CD14-positive monocyte (primary cell): ENCODE measurements around the gene IL11RA. TPM values are rescaled to one million over a fixed set of nuclear protein-coding genes. Genes with fewer than 3 reads are reported as not detected.

ENCODE experiments used
- DNase-seq, 3 donors: peaks; one replicate each; pipeline ENCODE4 v3.0.0-alpha.2; 2011 to 2022
- H2AFZ ChIP-seq: 2 replicates; pipeline ENCODE4 v1.6.0; 2012; ENCODE audit warnings: mild to moderate bottlenecking, low read depth, low read length, inconsistent platforms; ENCODE audit not compliant: insufficient read depth, poor library complexity, severe bottlenecking
- H3K27ac ChIP-seq, 2 donors: 1 replicate in 1 of 2; 2 replicates in 1 of 2; pipeline ENCODE4 v1.5.1; 2012 to 2013; ENCODE audit warnings: low read length in 2 of 2, control low read depth in 1 of 2, inconsistent platforms in 1 of 2, low read depth in 1 of 2, mild to moderate bottlenecking in 1 of 2
- H3K27me3 ChIP-seq, 2 donors: one replicate each; pipeline versions ENCODE4 v1.6.0 to v1.6.1; 2011 to 2013; ENCODE audit warnings: low read length in 2 of 2; ENCODE audit not compliant: control insufficient read depth in 2 of 2, insufficient read depth in 2 of 2
- H3K36me3 ChIP-seq, 2 donors: replicated peaks in 1 of 2; 1 replicate in 1 of 2; 2 replicates in 1 of 2; pipeline versions ENCODE4 v1.5.1 to v1.6.1; 2012 to 2013; ENCODE audit warnings: low read length in 2 of 2, control low read depth in 1 of 2, inconsistent platforms in 1 of 2, mild to moderate bottlenecking in 1 of 2; ENCODE audit not compliant: insufficient read depth in 2 of 2, control insufficient read depth in 1 of 2
- H3K4me1 ChIP-seq, 2 donors: 1 replicate in 1 of 2; 2 replicates in 1 of 2; pipeline versions ENCODE4 v1.5.1 to v1.6.1; 2012 to 2013; ENCODE audit warnings: low read length in 2 of 2, control low read depth in 1 of 2, inconsistent platforms in 1 of 2, mild to moderate bottlenecking in 1 of 2, moderate library complexity in 1 of 2; ENCODE audit not compliant: insufficient read depth in 2 of 2, control insufficient read depth in 1 of 2
- H3K4me2 ChIP-seq: replicated peaks from 2 replicates; pipeline ENCODE3; 2012; ENCODE audit warnings: low read length, moderate library complexity, mild to moderate bottlenecking; ENCODE audit not compliant: poor library complexity, severe bottlenecking; ENCODE audit errors: extremely low read depth
- H3K4me3 ChIP-seq, 3 experiments: fragments of 200-600 bp in 1 of 3; sonication (generic) in 1 of 3; replicated peaks in 1 of 3; 1 replicate in 2 of 3; 2 replicates in 1 of 3; pipeline ENCODE4 v1.5.1; 2011 to 2013; ENCODE audit warnings: low read length in 3 of 3, mild to moderate bottlenecking in 3 of 3, control low read depth in 2 of 3, low read depth in 2 of 3, inconsistent platforms in 1 of 3, moderate library complexity in 1 of 3
- H3K79me2 ChIP-seq: 2 replicates; pipeline ENCODE4 v1.6.0; 2012; ENCODE audit warnings: mild to moderate bottlenecking, control low read depth, inconsistent platforms, low read length, moderate library complexity; ENCODE audit not compliant: insufficient read depth
- H3K9ac ChIP-seq: 2 replicates; pipeline ENCODE4 v1.6.0; 2017; ENCODE audit warnings: low read length, mild to moderate bottlenecking; ENCODE audit not compliant: insufficient read depth, poor library complexity, severe bottlenecking
- H3K9me3 ChIP-seq, 2 donors: replicated peaks in 1 of 2; 1 replicate in 1 of 2; 2 replicates in 1 of 2; pipeline versions ENCODE4 v1.5.1 to v1.6.1; 2012 to 2013; ENCODE audit warnings: low read length in 2 of 2, control low read depth in 1 of 2; ENCODE audit not compliant: control insufficient read depth in 1 of 2, insufficient read depth in 1 of 2
- H4K20me1 ChIP-seq: 2 replicates; pipeline ENCODE4 v1.6.0; 2012; ENCODE audit warnings: mild to moderate bottlenecking, low read length, control low read depth, moderate library complexity; ENCODE audit not compliant: insufficient read depth
- H3K27ac Mint-ChIP-seq, 7 donors: one replicate each; pipeline ENCODE4 v1.8.0; 2020; ENCODE audit warnings: mild to moderate bottlenecking in 7 of 7, mixed read lengths in 7 of 7, moderate library complexity in 6 of 7, inconsistent platforms in 2 of 7
- H3K27me3 Mint-ChIP-seq, 3 donors: one replicate each; pipeline ENCODE4 v1.8.0; 2021 to 2022; ENCODE audit warnings: low read depth in 3 of 3, mild to moderate bottlenecking in 3 of 3, mixed read lengths in 3 of 3, moderate library complexity in 3 of 3, inconsistent platforms in 1 of 3
- H3K36me3 Mint-ChIP-seq, 2 donors: one replicate each; pipeline ENCODE4 v1.8.0; 2020; ENCODE audit warnings: mixed read lengths in 2 of 2, inconsistent platforms in 1 of 2, mild to moderate bottlenecking in 1 of 2
- H3K4me1 Mint-ChIP-seq: one replicate; pipeline ENCODE4 v1.8.0; 2020; ENCODE audit warnings: mild to moderate bottlenecking, mixed read lengths
- H3K4me3 Mint-ChIP-seq, 2 donors: one replicate each; pipeline ENCODE4 v1.8.0; 2020; ENCODE audit warnings: mild to moderate bottlenecking in 2 of 2, mixed read lengths in 2 of 2, moderate library complexity in 1 of 2
- H3K9me3 Mint-ChIP-seq, 7 donors: one replicate each; pipeline ENCODE4 v1.8.0; 2020 to 2022; ENCODE audit warnings: mixed read lengths in 7 of 7, mild to moderate bottlenecking in 6 of 7, moderate library complexity in 6 of 7, inconsistent platforms in 2 of 7
- CTCF ChIP-seq: fragments of 200-600 bp; IDR thresholded peaks from one replicate; pipeline ENCODE4 v1.8.0; 2022; ENCODE audit warnings: antibody characterized with exemption, mild to moderate bottlenecking
- WGBS: methylation state at CpG from one replicate; pipeline ENCODE4 v1.1.5; 2013; ENCODE audit warnings: missing lambda C conversion rate; ENCODE audit not compliant: insufficient coverage; 5-methylcytosine and 5-hydroxymethylcytosine counted together
- intact Hi-C, 2 donors: fragments of 100-400 bp; cut with micrococcal nuclease; formaldehyde crosslinking; loops; one replicate each; pipeline versions ENCODE4 v1.15.0 to v1.15.1; 2023
- polyA plus RNA-seq, 3 donors: library from polyadenylated mRNA; depleted of rRNA in 1 of 3; unstranded in 2 of 3; stranded (reverse) in 1 of 3; fragments of 300-500 nt in 2 of 3; fragments of >200 nt in 1 of 3; fragmentation: Illumina TruSeq in 2 of 3; gene quantifications; 1 replicate in 2 of 3; 2 replicates in 1 of 3; pipeline ENCODE4 v1.2.3, GENCODE V29; 2012 to 2021

The IL11RA gene
- polyA plus RNA-seq, 3 donors: 2.8 to 39.1 (median 4.1) TPM

GRCh38 chr9:34686231-34686630 is 34.2 kb downstream of the IL11RA start:
- no peak overlapping the region for H3K27ac ChIP-seq
- Mint-ChIP-seq H3K4me1 (peaks cover 29% of the 10 kb centered on the region), H3K9me3 (peaks cover 0 to 3% (median 0%) of the 10 kb centered on the region in 7 donors), H3K27ac (no peak overlapping the region), H3K36me3 (no peaks in the 10 kb centered on the region), H3K27me3 (peaks cover 0 to 6% (median 3%) of the 10 kb centered on the region in 3 donors), H3K4me3 (no peak overlapping the region)
- H3K9ac ChIP-seq: no peak overlapping the region
- H3K4me2 ChIP-seq: no peak overlapping the region
- no peak overlapping the region for H2AFZ ChIP-seq
- no peak overlapping the region for H3K4me3 ChIP-seq
- WGBS: 80% methylated on average over 3 of the region's 5 CpGs
- no peaks in the 10 kb centered on the region for H4K20me1 ChIP-seq
- H3K36me3 ChIP-seq: no peaks in the 10 kb centered on the region
- no peaks in the 10 kb centered on the region for H3K79me2 ChIP-seq
- no peaks in the 10 kb centered on the region for H3K9me3 ChIP-seq
- peaks cover 20 to 21% of the 10 kb centered on the region in 2 donors for H3K4me1 ChIP-seq
- no peaks in the 10 kb centered on the region for H3K27me3 ChIP-seq
- intact Hi-C loops: no loop called here
- TF ChIP-seq CTCF: no peak
- no peak for DNase-seq

DNA sequence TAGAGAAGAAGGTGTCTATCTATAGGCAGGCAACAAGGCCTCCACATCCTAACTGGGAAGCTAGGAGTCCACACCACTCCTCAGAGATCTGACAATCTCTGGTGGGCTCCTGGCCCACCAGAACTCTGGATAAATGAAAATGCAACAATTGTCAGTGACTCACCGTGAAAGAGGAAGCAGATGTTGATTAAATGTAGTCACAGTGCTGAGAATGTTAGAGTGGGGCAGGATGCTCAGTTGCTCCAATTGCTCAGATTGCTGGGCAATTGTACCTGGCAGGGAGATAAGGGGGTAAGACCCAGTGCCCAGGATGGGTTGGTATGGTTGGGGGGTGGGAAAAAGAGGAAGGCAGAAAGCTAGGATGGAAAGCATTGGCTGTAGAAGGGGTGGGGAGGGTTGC is 34.7 kb downstream of the IL11RA start:
- H3K27me3 Mint-ChIP-seq: peaks cover 0 to 4% (median 3%) of the 10 kb centered on the region in 3 donors
- no peak overlapping the region for H3K4me3 Mint-ChIP-seq
- H3K27me3 ChIP-seq: no peaks in the 10 kb centered on the region
- no peak overlapping the region for H3K4me3 ChIP-seq
- peak in 1 of 3 donors; percentile 10 for DNase-seq
- no peak overlapping the region for H3K27ac ChIP-seq
- H3K36me3 ChIP-seq: no peaks in the 10 kb centered on the region
- no peak for TF ChIP-seq CTCF
- 0% methylated on average over 1 of the region's 1 CpG for WGBS
- H2AFZ ChIP-seq: no peak overlapping the region
- H3K9me3 ChIP-seq: no peaks in the 10 kb centered on the region
- H3K9ac ChIP-seq: no peak overlapping the region
- no peak overlapping the region for H3K4me2 ChIP-seq
- intact Hi-C loops: no loop called here
- no peaks in the 10 kb centered on the region for H3K79me2 ChIP-seq
- H3K4me1 Mint-ChIP-seq: peaks cover 30% of the 10 kb centered on the region
- H3K4me1 ChIP-seq: peaks cover 25 to 26% of the 10 kb centered on the region in 2 donors
- H3K27ac Mint-ChIP-seq: peak overlapping the region in 2 of 7 donors; percentile 52 to 58
- H3K36me3 Mint-ChIP-seq: no peaks in the 10 kb centered on the region
- H4K20me1 ChIP-seq: no peaks in the 10 kb centered on the region
- H3K9me3 Mint-ChIP-seq: peaks cover 0 to 1% (median 0%) of the 10 kb centered on the region in 7 donors
